ENCODE data around the gene COL17A1. TPM values are rescaled to one million over a fixed set of nuclear protein-coding genes. Genes with fewer than 3 reads are reported as not detected.

The COL17A1 gene
- total RNA-seq, 1 donor from 2014 or later = 4.2 TPM

DNA sequence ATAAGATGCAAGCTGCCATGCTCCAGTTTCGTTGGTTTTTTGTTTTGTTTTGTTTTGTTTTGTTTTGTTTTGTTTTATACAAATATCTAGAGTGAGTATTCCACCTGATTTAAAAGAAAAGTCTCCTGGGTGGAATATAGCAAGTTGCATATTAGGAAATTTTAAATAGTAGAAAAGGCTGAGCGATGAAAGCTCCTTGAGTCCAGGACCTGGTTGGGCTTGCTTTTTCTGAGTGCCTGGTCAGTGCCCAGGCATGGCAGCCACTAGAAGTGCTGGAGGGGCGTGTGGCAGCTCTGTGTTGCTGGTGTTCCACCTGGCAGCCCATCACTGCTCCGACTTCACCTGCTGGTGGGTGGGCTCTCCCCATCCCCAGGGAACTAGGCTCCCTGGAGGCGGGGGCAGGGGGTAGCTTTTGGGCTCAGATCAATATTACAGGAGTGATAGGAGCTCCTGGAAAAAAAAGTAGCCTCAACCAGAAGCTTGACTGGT is 8.0 kb downstream of the COL17A1 start:
- H3K9me3 Mint-ChIP-seq (ENCODE audit: unreplicated experiment) = no peaks in the 10 kb centered on the region
- no peak overlapping the region for H3K4me3 Mint-ChIP-seq (ENCODE audit: unreplicated experiment)
- no peak for DNase-seq (ENCODE audit: low spot score)
- H3K4me1 Mint-ChIP-seq (ENCODE audit: unreplicated experiment) = no peaks in the 10 kb centered on the region
- TF ChIP-seq, protein P1, sequence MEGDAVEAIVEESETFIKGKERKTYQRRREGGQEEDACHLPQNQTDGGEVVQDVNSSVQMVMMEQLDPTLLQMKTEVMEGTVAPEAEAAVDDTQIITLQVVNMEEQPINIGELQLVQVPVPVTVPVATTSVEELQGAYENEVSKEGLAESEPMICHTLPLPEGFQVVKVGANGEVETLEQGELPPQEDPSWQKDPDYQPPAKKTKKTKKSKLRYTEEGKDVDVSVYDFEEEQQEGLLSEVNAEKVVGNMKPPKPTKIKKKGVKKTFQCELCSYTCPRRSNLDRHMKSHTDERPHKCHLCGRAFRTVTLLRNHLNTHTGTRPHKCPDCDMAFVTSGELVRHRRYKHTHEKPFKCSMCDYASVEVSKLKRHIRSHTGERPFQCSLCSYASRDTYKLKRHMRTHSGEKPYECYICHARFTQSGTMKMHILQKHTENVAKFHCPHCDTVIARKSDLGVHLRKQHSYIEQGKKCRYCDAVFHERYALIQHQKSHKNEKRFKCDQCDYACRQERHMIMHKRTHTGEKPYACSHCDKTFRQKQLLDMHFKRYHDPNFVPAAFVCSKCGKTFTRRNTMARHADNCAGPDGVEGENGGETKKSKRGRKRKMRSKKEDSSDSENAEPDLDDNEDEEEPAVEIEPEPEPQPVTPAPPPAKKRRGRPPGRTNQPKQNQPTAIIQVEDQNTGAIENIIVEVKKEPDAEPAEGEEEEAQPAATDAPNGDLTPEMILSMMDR (IDR thresholded peaks at IDR 0.05; ENCODE audit: unreplicated experiment) = no peak
- no peak overlapping the region for H3K27ac Mint-ChIP-seq (ENCODE audit: unreplicated experiment)
- no peaks in the 10 kb centered on the region for H3K27me3 Mint-ChIP-seq (ENCODE audit: unreplicated experiment)
- no peaks in the 10 kb centered on the region for H3K36me3 Mint-ChIP-seq (ENCODE audit: low read depth, unreplicated experiment)

DNA sequence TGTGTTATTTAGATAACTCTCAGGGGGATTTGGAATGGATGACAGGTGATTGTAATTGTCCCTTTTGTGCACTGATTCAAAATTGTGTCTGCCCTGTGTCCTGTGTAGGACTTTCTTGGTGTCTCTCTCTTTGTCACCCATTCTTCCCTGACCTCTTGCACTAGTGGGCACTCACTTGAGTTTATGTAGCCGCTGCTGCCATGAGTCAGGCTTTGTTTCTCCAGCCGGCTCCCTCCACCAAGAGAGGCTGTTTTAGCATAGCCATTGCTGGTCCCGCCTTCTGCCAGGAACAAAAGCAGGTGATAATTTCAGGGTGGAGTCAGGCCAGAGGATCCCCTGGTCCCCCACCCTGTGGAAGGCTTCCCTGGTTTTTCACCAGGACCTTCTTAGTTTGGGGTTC is 8.4 kb downstream of the COL17A1 start:
- H3K9me3 Mint-ChIP-seq (ENCODE audit: unreplicated experiment) = no peaks in the 10 kb centered on the region

DNA sequence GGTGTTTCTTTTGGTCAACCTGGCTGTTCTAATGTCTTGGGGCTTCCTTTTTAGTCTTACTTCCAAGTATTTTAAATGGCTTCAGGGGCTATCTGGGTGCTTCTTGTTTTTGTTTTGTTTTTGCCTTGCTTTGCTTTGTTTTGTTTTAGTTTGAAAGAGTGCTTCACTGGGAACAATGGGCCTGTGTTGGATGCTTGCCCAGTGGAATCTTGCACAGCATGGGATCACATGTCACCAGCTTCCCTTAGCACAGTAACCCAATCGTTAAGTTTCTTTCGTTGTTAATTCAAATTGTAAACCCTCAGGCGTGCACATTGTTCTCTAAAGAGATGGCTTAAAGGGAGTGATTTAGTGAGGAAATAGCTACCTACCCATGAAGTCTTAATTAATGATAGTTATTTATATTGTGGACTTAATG is 8.9 kb downstream of the COL17A1 start:
- no peaks in the 10 kb centered on the region for H3K9me3 Mint-ChIP-seq (ENCODE audit: unreplicated experiment)
- DNase-seq (ENCODE audit: low spot score) = no peak
- no peaks in the 10 kb centered on the region for H3K4me1 Mint-ChIP-seq (ENCODE audit: unreplicated experiment)
- TF ChIP-seq, protein P1 (IDR thresholded peaks at IDR 0.05; ENCODE audit: unreplicated experiment) = no peak
- no peak overlapping the region for H3K4me3 Mint-ChIP-seq (ENCODE audit: unreplicated experiment)
- H3K27ac Mint-ChIP-seq (ENCODE audit: unreplicated experiment) = no peak overlapping the region
- H3K27me3 Mint-ChIP-seq (ENCODE audit: unreplicated experiment) = no peaks in the 10 kb centered on the region
- H3K36me3 Mint-ChIP-seq (ENCODE audit: low read depth, unreplicated experiment) = no peaks in the 10 kb centered on the region

More for the DNA sequence above, 8.4 kb downstream of the COL17A1 start:
- TF ChIP-seq, protein P1 (IDR thresholded peaks at IDR 0.05; ENCODE audit: unreplicated experiment) = no peak
- Mint-ChIP-seq H3K4me3 (ENCODE audit: unreplicated experiment) (no peak overlapping the region), H3K36me3 (ENCODE audit: low read depth, unreplicated experiment) (no peaks in the 10 kb centered on the region), H3K27me3 (ENCODE audit: unreplicated experiment) (no peaks in the 10 kb centered on the region), H3K4me1 (ENCODE audit: unreplicated experiment) (no peaks in the 10 kb centered on the region), H3K27ac (ENCODE audit: unreplicated experiment) (no peak overlapping the region)
- DNase-seq (ENCODE audit: low spot score) = no peak

DNA sequence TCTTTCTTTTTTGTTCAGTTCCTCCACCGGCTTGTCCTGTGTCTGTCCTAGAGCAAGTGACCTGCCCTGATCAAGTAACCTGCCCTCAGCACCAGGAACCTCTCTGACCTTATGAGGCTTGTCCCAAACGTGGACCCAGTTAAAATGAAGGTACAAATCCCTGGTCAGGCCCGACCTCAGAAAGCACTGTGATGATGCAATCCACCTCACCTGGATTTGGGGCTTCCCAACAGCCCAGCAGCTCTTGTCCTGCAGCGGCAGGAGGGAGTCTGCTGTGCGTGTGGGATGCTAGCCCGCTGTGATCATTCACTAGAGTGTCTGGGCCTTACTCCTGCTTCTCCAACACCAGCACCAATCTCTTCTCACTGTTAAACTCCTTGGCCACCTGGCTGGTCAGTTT is 11.2 kb downstream of the COL17A1 start:
- H3K27ac Mint-ChIP-seq (ENCODE audit: unreplicated experiment) = no peak overlapping the region
- H3K36me3 Mint-ChIP-seq (ENCODE audit: low read depth, unreplicated experiment) = no peaks in the 10 kb centered on the region
- DNase-seq (ENCODE audit: low spot score) = no peak
- no peak overlapping the region for H3K4me3 Mint-ChIP-seq (ENCODE audit: unreplicated experiment)
- no peaks in the 10 kb centered on the region for H3K9me3 Mint-ChIP-seq (ENCODE audit: unreplicated experiment)
- no peaks in the 10 kb centered on the region for H3K27me3 Mint-ChIP-seq (ENCODE audit: unreplicated experiment)
- TF ChIP-seq, protein P1 (IDR thresholded peaks at IDR 0.05; ENCODE audit: unreplicated experiment) = no peak
- no peaks in the 10 kb centered on the region for H3K4me1 Mint-ChIP-seq (ENCODE audit: unreplicated experiment)

DNA sequence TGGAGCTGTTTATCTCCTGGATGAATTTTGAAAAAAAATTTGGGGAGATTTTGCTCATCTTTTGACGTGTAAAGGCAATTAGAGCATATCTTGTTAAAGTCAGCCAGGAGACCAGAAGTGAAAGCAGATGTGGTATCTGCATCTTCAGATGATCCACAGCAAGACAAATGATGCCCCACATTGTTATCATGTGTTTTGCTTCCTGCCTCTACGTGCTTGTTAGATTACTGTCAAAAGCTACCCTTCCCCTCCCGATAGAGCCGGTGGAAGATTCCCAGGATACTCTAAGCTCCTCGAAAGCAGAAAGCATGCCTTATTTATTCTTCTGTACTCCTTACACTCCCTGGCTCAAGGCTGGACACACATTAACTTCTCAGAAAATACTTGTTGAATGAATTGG is 12.9 kb downstream of the COL17A1 start:
- no peaks in the 10 kb centered on the region for H3K9me3 Mint-ChIP-seq (ENCODE audit: unreplicated experiment)
- no peak for DNase-seq (ENCODE audit: low spot score)
- no peak overlapping the region for H3K4me3 Mint-ChIP-seq (ENCODE audit: unreplicated experiment)
- H3K36me3 Mint-ChIP-seq (ENCODE audit: low read depth, unreplicated experiment) = no peaks in the 10 kb centered on the region
- TF ChIP-seq, protein P1 (IDR thresholded peaks at IDR 0.05; ENCODE audit: unreplicated experiment) = no peak
- H3K27me3 Mint-ChIP-seq (ENCODE audit: unreplicated experiment) = no peaks in the 10 kb centered on the region
- no peak overlapping the region for H3K27ac Mint-ChIP-seq (ENCODE audit: unreplicated experiment)
- H3K4me1 Mint-ChIP-seq (ENCODE audit: unreplicated experiment) = no peaks in the 10 kb centered on the region
